Activated CD8-positive, alpha-beta memory T cell treated with anti-CD3 and anti-CD28 coated beads for 36 hours (primary cell): ENCODE measurements around the gene ESPNL. TPM values are rescaled to one million over a fixed set of nuclear protein-coding genes. Genes with fewer than 3 reads are reported as not detected.

Experiments used
- CTCF ChIA-PET: fragments of 350-600 bp; sonication (Branson Sonifier 250); formaldehyde crosslinking; loops from one replicate; lab custom pipeline; 2021; ENCODE audit warnings: antibody characterized with exemption; lab: Charles Lee
- POLR2A ChIA-PET: fragments of 350-600 bp; sonication (Branson Sonifier 250); formaldehyde crosslinking; loops from one replicate; lab custom pipeline; 2021; ENCODE audit warnings: antibody characterized with exemption; lab: Charles Lee
- total RNA-seq, 2 experiments: library from RNA; stranded (reverse); gene quantifications; one replicate each; pipeline ENCODE4 v1.2.3, GENCODE V29; 2021

Gene ESPNL
- total RNA-seq, 2 experiments from 2014 or later, result 0.04 TPM

DNA sequence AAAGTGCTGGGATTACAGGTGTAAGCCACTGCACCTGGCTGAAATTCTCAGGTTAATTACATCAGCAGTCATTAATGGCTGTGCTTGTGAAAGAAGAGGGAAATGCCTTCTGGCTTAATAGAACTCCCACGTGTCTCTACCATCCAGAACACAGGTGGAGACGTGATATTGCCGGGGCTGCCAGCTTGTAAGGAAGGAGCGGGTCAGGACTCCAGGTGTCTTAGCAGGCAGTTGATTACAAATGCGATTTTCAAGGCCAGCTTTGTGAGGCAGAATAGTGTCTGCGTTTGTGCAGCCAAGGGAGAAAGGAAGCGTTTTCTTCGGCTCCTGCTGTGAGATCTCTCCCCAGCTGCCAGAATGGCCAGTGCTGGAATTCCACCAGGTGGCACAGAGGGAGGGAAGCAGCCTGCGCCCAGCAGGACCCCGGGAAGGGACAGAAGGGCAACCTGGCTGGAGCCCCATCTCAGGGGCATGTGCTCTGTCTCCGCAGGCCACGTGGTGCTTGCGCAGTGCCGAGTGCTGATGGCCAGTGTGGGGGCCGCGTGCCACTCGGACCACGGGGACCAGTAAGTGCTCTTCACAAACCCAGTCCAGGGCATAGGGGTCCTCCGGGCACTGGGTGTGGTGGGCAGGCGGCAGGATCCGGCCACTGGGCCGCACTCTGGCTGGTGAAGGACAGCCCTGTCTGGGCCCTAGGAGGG is 3.7 kb upstream of the ESPNL start:
- POLR2A ChIA-PET, result no interaction called here

DNA sequence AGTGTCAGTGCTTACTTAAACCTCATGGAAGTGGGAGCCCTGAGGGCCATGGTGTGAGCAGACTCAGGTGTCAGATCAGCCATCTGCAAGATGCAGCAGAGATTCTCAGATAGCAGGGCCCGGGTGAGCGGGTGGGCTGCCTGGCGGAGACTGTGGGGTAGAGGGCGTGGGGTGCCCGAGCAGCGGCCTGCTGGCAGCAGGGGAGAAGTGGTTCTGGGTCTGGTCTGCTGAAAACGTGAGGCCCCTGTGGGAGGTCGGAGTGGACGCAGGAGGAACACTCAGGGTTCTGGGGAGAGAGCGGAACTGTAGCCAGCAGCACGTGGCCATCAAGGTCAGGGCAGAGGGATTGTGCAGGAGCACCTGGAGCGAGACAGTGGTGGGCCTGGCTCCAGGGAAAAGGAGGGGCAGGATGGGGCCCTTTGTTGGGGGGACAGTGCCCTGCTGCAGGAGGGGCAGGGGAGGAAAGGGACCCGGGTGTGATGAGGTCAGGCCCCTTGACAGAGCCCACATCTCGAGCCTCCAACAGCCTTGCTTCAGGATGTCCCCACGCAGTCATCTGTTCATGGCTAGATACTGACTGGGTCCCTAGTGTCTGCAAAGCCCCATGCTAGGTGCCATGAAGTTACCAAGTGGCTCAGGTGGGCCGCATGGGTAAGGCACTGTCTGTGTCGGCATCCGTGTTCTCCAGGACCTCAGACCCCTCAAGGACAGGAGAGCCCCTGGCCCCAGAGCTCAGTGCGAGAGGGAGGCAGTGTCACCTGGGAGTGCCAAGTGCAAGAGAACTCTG is 2.7 kb upstream of the ESPNL start:
- CTCF ChIA-PET, result no interaction called here
- POLR2A ChIA-PET, result no interaction called here

More for the DNA sequence above, 3.7 kb upstream of the ESPNL start:
- CTCF ChIA-PET, result no interaction called here

DNA sequence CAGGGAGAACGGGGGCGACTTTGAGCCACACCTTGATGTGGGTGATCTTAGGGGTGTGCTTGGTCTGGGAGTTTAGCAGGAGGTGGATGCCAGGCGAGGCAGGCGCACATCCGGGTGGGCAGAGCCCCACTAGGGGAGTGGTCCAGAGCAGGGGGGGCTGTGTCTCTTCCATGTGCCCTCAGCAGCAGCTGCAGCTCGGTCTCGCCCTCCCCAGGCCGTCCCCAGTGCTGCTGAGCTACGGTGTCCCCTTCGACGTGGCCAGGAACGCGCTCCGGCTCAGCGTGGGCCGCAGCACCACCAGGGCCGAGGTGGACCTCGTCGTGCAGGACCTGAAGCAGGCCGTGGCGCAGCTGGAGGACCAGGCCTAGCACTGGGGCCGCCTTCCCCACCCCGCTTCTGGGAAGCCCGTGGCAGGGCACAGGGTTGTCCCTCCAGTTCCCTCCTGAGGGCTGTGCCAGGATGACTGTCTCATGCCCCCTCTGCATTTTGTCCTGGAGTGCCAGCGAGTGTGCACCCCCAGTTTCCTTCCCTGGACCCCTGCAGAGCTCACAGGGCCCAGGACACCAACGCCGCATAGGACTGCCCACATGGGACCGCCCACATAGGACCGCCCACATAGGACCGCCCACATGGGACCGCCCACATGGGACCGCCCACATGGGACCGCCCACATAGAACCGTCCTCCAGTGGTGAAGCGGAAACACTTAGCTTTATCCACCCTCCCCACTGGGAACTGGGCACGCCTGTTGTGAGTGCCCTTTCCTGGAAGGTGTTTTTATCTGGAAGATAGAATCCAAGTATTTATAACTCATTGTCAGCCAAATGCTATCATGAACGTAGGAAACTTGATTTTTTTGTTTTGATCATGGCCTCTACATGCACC is 1.9 kb upstream of the ESPNL start:
- ChIA-PET POLR2A (interaction anchor here (0.6 kb wide), 1 partner anchor 9 kb away, joined by 3 read pairs; no protein-coding TSS in a partner anchor), CTCF (interaction anchor here (1.1 kb wide), 1 partner anchor 11 kb away, joined by 3 read pairs; no protein-coding TSS in a partner anchor)

DNA sequence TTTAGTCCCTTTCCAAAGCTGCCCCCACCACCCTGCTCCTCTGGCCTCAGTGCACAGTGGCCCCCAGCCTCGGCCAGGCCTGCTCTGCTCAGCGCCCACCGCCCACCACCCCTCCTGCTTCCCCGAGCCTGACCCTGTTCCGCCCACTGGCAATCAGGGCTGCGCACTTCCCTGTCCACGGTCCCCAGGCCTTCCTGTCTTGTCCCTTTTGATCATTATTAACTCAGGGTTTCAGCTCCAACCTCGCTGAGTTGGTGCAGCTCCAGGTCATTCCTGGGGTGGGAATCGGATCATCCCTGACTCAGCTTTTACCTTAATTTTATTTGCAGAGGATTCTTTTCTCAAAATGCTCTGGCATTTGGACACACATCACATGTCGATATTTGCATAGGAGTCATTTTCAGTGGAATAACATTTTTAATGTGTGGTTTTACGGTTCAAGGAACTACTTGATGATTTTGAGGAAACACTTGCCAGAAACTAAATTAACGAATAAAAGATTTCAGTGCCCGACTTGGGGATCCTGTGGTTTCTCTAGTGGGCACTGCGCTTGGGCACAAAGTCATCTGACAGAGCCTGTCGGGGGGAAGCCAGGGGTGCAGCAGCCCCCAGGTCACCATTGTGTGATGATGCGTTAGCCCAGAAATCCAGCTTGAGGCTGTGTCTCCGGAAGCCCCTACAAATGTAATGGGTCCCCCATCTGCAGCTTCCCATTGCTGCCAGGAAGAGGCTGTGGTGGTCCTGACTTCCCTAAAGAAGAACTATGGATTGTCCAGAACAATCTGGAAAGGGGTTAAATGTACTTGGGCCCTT is 1.0 kb upstream of the ESPNL start:
- CTCF ChIA-PET, result interaction anchor here (1.1 kb wide), 1 partner anchor 10 kb away, joined by 3 read pairs; no protein-coding TSS in a partner anchor
- POLR2A ChIA-PET, result interaction anchor here (0.6 kb wide), 1 partner anchor 9 kb away, joined by 3 read pairs; no protein-coding TSS in a partner anchor

DNA sequence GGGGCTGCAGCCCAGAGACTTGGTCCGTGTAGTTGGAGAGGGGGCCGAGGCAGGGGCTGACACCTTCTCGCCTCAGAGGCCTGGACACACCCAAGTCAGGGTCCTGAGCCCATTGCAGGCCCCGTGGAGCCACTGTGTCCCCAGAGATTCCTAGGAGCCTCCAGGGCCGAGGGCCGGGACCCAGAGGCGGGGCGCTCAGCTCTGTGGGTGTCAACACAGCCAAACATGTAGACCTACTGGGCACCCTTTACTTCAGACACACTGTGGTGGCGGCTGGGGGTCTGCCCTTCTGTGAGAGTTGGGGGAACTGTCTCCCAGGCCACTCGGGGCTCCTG is 459 bp upstream of the ESPNL start:
- CTCF ChIA-PET, result no interaction called here

DNA sequence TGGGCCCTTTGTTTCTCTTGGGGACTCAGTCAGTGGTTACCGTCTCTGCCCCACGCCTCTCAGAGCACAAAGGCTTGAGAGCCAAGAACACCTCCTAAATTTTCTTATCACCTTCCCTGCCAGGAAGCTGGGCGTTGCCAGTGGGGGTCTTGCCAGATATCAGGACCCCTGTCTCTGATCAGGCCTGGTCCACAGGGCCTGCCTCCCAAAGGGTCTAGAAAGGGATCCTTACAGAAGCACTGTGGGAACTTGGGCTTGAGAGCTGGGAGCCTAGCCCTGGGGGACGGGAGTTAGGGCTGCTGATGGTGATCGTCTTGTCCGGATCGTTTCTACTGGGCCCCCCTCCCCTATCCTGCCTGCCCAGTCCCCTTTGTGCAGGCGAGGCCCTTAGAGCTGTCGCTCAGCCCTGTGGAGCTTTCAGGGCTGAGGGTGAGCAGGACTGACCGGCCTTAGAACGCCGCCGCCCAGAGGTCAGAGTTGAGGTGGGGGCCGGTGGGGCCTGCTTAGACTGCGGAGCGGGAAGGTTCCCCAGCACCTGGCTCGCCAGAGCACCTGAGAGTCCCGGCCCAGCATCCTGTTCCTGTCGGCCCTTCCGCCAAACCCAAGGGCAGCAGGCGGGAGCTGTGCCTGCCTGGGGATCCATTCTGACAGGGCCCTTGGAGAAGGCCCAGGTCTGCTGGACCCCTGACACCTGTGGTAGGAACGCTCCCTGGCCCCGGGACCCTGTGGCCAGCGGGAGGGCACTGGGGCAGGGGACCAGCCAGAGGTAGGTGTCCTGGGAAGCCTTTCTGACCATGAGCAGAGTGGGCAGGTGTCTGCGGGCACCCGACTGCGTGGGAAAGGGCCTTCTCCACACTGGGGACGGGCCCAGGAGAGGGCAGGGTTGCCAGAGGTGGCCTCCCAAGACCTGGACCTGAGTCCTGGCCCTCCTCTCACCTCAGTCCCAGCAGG is 956 bp downstream of the ESPNL start:
- CTCF ChIA-PET, result interaction anchor here (0.6 to 1.0 kb wide), 2 partner anchors 38 to 75 kb away, joined by 4 read pairs; no protein-coding TSS in a partner anchor
- POLR2A ChIA-PET, result no interaction called here

More for the DNA sequence above, 459 bp upstream of the ESPNL start:
- POLR2A ChIA-PET, result no interaction called here

DNA sequence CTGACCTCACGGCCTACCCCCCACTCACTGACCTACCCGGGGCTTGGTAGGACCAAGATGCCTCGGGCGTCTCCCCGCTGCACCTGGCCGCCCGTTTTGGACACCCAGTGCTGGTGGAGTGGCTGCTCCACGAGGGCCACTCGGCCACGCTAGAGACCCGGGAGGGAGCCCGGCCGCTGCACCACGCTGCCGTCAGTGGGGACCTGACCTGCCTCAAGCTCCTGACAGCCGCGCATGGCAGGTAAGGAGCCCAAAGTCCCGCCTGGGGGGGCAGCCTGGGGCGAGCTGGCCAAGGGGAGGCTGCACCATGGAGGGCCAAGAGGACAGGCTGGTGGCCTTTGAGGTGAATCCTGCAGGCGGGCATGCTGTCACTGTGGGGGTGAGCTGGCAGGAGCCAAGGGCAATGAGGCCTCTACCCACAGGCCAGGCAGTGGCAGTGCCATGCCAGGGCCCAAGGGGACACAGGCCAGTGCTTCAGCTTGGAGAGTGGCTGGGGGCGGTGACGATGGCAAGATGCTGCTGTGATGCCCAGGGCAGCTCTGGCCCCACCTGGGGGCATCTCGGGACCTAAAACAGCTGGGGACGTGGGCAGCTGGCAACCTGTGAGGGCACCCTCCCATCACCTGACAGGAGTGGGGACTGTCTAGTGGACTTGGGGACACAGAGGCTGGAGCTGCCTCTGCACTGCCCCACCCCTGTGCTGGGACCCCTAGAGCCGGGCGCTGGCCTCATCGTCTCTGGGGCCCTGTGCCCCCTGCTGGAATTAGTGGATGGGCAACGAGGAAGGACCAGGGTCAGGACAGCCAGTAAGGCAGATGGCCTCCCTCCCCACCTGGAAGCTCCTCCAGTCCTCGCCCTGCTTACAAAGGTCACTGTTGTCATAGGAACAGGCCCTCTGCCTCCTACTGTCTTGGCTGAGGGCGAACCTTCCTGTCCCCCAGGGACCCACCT is 2.0 kb downstream of the ESPNL start:
- ChIA-PET POLR2A (no interaction called here), CTCF (interaction anchor here (0.6 kb wide), 1 partner anchor 73 kb away, joined by 4 read pairs; no protein-coding TSS in a partner anchor)

DNA sequence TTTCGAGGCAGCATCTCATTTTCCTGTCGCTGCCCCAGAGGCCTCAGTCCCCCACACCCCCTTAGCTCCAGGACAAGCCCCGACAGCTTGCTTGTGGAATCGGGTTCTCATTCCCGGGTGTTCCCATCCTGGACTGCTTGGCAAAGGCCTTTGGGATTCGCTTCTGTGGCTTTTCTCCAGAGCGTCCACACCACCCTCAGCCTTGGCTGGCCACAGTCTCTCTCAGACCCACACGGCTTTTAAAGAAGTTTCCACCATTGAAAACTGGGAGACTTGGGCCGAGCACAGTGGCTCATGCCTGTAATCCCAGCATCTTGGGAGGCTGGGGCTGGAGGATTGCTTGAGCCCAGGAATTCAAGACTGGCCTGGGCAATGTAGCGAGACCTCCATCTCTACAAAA is 2.7 kb downstream of the ESPNL start:
- ChIA-PET CTCF (no interaction called here), POLR2A (no interaction called here)

DNA sequence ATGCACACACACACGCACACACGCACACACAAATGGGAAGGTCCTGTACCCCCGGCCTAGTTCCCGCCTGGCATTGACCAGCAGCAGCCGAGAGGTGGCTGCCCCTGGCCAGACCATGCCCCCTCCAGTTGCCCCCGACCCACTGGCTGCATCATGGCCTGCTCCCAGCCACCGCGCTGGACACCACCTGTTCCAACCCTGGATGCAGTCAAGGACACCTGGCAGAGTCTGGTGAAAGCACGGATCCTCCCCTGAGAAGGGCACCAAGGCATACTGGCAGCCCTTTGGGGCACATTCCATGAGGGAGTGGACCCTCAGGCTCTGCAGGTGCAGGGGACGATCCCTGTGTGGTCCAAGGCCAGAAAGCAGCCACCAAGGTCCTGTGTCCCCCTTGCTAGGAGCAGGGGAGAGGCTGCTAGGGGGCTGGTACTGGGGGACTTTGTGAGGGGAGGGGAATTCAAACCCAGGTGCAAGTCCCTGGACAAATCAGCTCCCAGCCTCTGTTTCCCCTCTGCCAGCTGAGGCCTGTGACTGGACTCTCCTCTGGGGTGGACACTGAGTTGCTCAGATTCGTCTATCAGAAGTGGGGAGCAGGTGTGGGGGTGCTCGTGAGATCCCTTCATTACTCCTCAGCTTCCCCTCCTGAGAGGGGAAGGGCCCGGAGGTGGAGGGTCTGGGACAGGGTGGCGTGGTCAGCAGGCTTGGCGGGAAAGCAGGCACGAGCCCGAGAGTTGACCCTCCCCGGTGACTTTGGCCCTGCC is 3.5 kb downstream of the ESPNL start:
- ChIA-PET POLR2A (no interaction called here), CTCF (no interaction called here)

DNA sequence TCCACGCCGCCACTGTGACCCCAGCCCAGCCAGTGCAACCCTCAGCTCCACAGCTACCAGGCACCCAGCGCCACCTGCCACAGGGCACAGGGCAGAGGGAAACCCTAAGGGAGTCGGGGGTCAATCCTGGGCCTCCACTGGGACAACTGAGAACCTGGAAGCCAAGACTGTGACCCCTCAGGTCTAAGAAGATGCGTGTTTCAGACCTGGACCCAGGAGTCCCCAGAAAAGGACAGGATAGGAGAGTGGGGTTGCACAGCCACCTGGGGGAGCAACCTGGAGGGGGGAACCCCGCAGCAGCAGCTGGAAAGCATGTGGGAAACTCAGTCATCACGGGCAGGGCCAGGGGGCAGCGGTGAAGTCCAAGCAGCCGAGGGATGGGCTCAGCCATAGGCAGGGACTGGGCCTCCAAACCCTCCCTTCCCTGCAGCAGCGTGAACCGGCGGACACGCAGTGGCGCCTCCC is 4.1 kb downstream of the ESPNL start:
- ChIA-PET POLR2A (no interaction called here), CTCF (no interaction called here)

DNA sequence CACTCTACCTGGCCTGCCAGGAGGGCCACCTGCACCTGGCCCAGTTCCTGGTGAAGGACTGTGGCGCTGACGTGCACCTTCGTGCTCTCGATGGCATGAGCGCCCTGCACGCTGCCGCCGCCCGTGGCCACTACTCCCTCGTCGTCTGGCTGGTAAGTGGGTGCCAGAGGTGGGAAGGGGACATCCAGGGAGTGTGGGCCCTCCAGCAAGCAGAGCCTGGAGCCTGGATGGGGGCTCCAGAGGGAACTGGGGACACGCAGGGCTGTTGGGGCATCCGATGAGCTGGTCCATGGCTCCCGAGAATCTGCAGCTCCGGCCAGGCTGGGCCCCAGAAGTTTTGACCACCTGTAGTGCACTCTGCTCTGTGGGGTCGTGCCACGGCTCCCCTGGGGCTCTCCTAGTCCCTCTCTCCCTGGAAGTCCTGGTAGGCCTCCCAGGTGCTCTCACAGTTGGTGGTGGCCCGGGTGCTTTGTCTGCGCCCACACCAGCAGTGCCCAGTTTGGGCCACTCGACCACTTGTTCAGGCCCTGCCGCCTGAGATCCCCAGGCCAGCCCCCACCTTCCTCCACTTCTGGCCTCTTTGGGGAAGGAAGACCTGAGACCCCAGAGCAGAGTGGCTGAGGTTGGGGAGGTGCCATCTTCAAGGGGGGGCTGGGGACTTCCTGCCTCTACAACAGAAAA is 4.7 kb downstream of the ESPNL start:
- ChIA-PET CTCF (no interaction called here), POLR2A (no interaction called here)

DNA sequence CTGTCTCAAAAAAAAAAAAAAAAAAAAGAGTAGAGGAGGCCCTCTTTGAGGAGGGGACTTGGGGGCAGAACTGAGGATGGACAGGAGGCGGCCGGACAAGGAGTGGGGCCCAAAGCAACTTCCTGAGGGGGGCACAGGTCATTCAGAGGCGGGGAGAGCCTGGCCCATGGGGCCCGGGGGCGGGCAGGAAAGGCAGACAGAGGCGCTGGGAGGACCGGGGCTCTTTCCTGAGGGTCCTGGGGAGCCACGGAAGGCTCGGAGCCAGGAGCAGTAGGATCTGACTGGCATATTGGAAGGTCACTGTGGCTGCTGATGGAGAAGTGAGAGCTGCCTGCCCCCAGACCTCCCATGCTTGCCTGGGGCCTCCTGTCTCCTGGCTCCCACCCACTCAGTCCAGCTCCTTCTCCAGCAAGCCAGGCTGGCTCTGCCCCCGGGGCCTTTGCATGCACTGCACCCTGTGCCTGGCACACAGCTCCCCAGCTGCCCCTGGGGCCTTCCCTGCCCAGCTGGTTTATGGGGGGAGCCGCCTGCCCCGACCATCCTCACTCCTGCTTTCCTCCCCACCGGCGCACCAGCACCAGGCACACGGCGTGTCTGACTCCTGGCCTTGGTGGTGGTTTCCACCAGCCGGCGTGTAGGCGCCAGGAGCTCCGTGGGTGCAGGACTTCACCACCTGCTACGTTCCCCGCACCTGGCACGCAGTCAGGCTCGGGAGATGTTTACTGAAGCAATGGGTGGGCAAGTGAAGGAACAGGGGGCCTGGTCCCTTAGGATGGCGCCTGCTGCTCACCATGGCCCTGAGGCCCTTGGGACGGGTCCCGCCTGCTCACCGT is 5.6 kb downstream of the ESPNL start:
- ChIA-PET POLR2A (no interaction called here), CTCF (no interaction called here)

DNA sequence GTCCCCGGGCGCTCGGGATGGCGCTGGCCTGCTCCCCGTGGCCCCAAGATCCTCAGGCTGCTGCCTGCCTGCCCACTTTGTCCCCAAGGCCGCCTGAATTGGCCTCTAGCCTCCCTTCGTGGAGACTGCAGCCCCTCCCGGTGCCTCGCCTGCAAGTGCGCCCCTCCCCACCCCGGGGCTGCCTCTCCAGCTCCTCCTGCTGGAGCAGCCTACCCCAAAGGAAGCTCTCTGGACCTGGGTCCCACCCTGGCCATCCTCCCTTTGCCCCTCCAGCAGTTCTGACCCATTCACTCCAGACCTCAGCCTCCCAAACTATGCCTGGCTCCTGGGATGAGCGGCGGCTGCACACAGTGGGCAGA is 6.2 kb downstream of the ESPNL start:
- ChIA-PET POLR2A (no interaction called here), CTCF (no interaction called here)

DNA sequence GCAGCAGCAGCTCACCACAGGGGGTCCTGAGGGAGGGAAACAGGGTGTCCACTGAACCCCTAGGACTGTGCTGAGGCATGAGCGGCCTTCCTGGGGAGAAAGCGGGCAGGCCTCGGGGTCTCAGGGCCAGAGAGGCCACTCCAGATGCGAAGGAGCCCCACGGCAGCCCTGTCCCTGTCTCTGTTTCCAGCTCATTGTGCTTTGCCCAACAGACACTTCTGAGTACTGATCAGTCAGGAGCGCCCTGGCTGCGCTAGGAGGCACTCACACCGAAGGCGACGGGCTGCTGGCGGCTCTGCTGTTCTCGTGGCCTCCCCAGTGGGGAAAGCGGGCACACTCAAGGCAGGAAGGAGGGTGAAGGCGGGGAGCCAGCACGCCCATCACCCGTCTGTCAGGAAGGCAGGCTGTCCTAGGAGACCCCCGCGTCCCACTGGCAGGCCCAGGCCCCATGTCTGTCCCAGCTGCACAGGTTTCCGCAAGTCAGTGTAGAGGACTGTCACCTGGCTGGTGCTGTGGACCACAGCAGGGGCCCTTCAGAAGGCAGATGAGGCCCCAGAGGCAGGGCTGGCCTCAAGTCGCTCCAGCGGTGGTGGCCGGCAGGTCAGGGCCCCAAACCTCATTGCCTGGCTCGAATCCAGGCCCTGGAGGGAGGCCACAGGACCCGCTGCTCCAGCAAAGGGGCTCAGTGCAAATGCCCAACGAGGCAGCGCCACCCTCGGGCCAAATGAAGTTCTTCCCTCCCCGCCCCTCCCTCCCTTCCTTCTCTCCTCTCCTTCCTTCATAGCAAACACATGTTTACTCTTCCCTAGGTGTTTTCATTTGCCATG is 6.8 kb downstream of the ESPNL start:
- CTCF ChIA-PET, result no interaction called here
- POLR2A ChIA-PET, result no interaction called here
